ENCODE results near the gene EXT2. TPM values are rescaled to one million over a fixed set of nuclear protein-coding genes. Genes with fewer than 3 reads are reported as not detected.

Gene EXT2
- polyA plus RNA-seq, 1 donor = 71.2 TPM

- DNase-seq = no peak
These were observed 146.4 kb downstream of the EXT2 start for GRCh38 chr11:44241851-44242250.

- DNase-seq = no peak
These were observed 147.6 kb downstream of the EXT2 start for GRCh38 chr11:44243086-44243485.

DNA sequence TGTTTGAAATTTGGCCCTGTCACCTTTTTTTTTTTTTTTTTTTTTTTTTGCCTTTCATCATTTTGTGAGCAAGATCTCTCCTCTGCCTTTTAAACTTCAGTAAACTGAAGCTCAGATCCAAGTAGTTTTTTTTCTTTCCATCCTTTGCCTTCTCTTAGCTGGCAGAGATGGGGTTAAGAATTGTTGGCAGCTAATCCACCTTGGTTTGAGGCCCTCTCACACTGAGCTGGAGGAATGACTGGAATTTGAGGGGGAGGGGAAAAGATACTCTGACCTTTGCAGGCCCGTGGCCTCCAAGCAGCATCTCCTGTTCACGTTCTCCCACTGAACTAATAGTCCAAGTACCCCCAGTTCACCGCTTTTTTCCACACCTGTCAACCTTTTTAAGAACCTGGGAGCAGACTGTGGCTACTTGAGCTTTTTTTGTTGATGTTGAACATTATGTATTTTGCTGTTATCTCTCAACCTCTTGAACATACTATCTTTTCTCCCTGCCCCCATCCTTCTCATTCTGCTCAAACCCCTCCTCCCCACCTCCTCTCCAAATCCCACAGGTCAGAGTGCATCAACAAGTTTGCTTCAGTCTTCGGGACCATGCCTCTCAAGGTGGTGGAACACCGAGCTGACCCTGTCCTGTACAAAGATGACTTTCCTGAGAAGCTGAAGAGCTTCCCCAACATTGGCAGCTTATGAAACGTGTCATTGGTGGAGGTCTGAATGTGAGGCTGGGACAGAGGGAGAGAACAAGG is 148.3 kb downstream of the EXT2 start:
- DNase-seq = peak; percentile 57

DNA sequence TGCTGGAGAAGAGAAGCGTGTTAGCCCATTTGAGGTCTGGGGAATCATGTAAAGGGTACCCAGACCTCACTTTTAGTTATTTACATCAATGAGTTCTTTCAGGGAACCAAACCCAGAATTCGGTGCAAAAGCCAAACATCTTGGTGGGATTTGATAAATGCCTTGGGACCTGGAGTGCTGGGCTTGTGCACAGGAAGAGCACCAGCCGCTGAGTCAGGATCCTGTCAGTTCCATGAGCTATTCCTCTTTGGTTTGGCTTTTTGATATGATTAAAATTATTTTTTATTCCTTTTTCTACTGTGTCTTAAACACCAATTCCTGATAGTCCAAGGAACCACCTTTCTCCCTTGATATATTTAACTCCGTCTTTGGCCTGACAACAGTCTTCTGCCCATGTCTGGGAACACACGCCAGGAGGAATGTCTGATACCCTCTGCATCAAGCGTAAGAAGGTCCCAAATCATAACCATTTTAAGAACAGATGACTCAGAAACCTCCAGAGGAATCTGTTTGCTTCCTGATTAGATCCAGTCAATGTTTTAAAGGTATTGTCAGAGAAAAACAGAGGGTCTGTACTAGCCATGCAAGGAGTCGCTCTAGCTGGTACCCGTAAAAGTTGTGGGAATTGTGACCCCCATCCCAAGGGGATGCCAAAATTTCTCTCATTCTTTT is 149.3 kb downstream of the EXT2 start:
- no peak for DNase-seq

GRCh38 chr11:44246726-44247125 is 151.2 kb downstream of the EXT2 start:
- DNase-seq = no peak

DNA sequence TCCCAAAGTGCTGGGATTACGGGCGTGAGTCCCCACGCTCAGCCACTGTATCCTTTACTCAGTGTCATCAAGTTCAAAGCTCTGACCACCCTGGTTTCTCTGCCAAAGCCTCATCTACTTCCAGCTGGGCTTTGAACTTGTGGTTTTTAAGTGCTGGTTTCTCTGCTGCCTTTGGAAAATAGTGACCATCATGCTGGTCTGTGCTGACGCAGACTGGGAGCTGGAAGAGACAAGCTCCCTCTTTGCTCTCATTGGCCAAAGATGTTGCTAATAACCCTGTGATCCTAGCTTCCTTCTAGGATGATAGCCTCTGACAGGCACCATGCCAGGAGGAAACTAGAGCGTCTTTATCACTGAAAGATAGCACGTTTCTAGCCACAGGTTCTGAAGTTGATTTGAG is 152.0 kb downstream of the EXT2 start:
- no peak for DNase-seq

GRCh38 chr11:44248109-44248508 is 152.6 kb downstream of the EXT2 start:
- DNase-seq = no peak

DNA sequence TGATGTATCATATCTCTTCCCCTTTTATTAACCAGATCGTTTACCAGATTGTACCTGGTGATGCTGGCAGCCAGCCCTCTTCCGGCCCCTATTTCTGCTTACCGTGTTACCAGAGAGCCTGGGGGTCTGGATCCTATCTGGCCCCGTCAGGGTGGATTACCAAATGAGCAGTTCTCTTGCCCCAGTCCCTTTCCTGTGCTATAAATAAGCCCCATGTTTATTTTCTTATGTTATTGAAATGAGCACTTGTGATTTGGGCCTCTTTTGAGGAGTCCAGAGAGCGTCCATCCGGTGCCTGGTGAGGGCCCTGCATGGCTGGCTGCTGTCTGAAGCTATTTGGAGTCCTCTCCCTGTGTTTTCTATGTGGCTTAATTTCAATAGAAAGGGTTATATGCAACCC is 154.9 kb downstream of the EXT2 start:
- DNase-seq = no peak

GRCh38 chr11:44252999-44253602 is 157.6 kb downstream of the EXT2 start:
- DNase-seq = no peak

GRCh38 chr11:44255406-44256071 is 160.1 kb downstream of the EXT2 start:
- DNase-seq = no peak

DNA sequence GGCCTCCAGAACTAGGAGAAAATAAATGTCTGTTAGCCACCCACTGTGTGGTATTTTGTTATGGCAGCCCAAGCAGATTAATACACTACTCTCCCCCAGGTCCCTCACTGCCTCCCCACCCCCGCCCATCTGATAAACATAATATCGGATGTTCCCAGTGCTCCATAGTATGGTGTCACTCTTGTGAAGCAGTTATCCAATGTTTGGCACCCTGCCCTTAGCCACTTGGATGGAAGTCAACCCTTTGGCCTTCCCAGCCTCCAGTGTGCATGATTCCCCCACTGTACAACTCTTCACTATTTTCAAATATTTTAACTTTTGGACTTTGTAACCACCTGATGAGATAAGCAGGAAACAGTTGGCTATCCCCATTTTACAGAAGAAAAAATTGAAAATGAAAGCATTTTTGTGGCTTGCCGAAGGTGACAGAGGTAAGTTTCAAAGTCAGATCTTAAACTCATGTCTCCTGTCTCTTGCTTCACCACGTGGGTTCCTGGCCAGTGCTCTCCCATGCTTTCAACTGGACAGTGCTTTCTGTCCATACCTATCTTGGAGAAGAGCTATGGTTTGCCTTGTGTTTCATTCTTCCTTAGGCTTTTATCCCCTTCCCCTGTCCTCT is 161.3 kb downstream of the EXT2 start:
- DNase-seq = no peak

- no peak for DNase-seq
These were observed 162.1 kb downstream of the EXT2 start for GRCh38 chr11:44257338-44258189.

DNA sequence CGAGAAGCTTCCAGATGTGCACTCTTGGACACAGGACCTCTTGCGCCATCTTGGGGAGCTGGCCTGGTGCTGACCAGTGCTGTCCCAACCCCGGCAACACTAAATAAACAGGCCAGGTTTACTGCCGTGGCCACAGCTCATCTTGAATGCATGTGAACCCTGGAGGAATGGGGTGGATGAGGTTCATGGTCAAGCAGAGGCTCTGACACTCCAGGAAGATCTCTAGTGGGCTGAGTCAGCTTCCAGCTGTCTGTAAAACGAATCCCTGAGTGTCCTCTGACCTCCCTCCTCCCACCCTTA is 162.7 kb downstream of the EXT2 start:
- DNase-seq = no peak

- DNase-seq = no peak
These were observed 163.5 kb downstream of the EXT2 start for GRCh38 chr11:44258839-44259420.

- no peak for DNase-seq
These were observed 164.6 kb downstream of the EXT2 start for GRCh38 chr11:44260081-44260480.

DNA sequence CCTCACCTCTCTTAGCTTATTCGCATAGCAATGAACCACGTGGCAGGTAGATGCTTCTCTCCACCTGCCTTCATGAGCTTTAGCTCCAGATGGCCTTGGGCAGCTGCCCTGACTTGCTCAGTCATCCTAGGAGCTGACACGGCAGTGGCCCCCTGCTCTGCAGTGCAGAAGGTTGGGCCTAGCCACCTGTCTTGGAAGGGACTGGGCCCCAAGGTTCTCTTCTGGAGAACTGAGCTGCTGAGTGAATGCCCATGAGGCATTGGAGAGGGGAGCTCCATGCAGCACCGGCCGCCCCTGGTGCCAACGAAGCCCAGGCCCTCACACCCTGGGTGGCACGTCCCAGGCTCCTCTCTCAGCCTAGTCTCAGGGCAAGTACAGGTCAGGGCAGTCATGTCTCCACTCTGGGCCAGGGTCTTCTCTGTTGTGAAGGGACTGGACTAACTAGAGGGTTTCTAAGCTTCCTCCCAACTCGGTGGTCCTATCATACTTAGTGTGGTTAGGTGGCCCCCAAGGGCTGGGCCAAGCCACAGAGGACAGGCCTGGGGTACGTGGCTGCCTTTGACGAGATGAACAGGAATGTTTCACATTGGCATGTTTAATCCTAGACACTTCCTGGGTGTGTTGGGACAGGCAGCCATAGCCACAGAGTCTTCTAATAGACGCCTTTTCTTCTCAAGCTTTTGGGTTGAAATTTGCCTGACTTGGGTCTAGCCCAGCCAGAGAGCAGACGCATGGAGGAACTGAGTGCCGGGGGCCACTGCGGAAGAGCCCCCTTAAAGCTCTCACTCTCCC is 166.5 kb downstream of the EXT2 start:
- DNase-seq = no peak

DNA sequence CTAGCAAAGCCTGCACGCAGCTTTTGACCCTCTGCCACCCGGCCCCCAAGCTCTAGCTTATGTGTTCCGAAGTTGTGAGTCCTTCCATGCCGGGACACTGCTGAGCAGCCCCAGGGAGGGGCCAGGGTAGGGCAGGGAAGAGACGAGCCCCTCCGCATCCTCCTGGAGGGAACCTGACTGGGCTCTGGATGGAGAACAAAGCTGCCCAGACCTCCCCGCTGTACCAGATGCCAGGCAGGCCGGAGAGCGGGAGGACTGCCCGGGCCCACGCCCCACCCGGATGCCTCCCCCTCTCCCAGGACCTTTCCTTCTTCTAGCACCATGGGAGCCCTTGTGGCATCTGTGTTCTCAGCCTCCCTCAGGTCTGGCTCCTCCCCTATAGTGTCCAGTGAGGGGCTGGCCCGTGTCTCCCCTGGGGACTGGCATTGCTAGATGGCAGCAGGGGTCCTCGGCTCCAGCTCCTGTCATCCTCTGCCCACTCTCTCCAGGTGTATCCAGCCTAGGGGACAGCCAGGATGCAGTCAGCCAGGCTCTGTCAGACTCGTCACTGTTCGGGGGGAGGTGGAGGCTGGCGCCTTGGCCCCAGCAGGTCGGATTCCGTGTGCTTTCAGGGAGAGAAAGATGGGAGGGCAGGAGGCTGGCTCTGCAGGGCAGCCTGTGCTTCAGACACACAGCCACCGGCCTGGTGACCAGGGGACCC is 168.4 kb downstream of the EXT2 start:
- DNase-seq = no peak

GRCh38 chr11:44264438-44264749 is 168.9 kb downstream of the EXT2 start:
- DNase-seq = no peak

- DNase-seq = no peak
These were observed 169.3 kb downstream of the EXT2 start for GRCh38 chr11:44264761-44265160.

Data from left kidney (tissue), 2 donors.